GM23248 (cell line): ENCODE results near the gene EZR.

Source experiments
- EZH2 ChIP-seq: fragments of 200-600 bp; sonication (generic); IDR thresholded peaks from 2 replicates; pipeline ENCODE4 v1.6.1; 2018; ENCODE audit warnings: antibody characterized with exemption, mild to moderate bottlenecking; ENCODE audit not compliant: insufficient read depth, poor library complexity, severe bottlenecking
- EZH2phosphoT487 ChIP-seq: fragments of 200-600 bp; sonication (generic); IDR thresholded peaks from 2 replicates; pipeline ENCODE4 v1.6.1; 2018; ENCODE audit warnings: antibody characterized with exemption, moderate library complexity, mild to moderate bottlenecking, low read depth; ENCODE audit not compliant: insufficient read depth

DNA sequence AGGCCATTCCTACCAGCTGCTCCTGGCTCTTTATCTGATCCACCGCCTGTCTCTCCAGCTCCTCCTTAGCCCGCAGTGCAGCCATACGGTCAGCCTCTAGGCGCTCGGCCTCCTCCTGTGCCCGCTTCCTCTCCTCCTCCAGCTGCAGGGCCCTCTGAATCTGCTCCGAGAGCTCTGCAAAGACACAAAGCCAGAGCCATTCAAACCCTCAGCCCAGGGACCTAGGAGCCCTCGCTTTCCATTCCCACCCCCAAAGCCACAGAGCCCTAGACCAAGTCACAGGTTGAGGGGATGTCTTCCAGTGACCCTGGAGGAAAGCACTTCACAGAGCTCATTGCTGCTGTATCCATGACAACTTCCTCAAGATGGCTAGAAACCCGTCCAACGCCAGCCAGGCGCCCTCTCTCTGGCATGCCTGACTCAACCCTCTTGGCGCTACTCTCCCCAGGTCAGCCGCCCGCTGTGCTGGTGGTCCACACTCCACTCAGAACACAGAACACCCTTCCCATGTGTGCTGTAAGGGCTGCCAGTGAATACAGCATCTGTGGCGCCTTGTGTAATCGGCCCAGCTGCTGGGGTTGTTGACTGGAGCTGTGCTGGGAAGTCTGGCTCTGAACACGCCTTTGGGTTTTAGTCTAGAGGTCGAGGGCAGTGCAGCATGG lies 49.3 kb downstream of the EZR start:
- TF ChIP-seq EZH2phosphoT487, result no peak
- no peak for TF ChIP-seq EZH2
